Neural crest cell (in vitro differentiated cells): ENCODE results near the gene MMAA. TPM values are rescaled to one million over a fixed set of nuclear protein-coding genes. Genes with fewer than 3 reads are reported as not detected.
"Not testable (repeated sequence)": the region's sequence is repeated elsewhere in the genome, so short reads cannot be mapped to it uniquely, and the experiment has no call there.

Experiments
- DNase-seq: peaks from one replicate; pipeline ENCODE4 v3.0.0; 2021; ENCODE audit warnings: low read depth, mixed read lengths, low spot score
- H3K27ac Mint-ChIP-seq: one replicate; pipeline ENCODE4 v1.8.0; 2021; ENCODE audit warnings: mild to moderate bottlenecking, mixed read lengths; ENCODE audit not compliant: unreplicated experiment
- H3K27me3 Mint-ChIP-seq: 2 replicates; pipeline ENCODE4 v1.8.0; 2021; ENCODE audit warnings: low read depth, mild to moderate bottlenecking, mixed read lengths
- H3K36me3 Mint-ChIP-seq: 2 replicates; pipeline ENCODE4 v1.8.0; 2021; ENCODE audit warnings: low read depth, mild to moderate bottlenecking, mixed read lengths
- H3K4me1 Mint-ChIP-seq: 2 replicates; pipeline ENCODE4 v1.8.0; 2021; ENCODE audit warnings: mixed read lengths
- H3K4me3 Mint-ChIP-seq: one replicate; pipeline ENCODE4 v1.8.0; 2021; ENCODE audit warnings: mild to moderate bottlenecking, mixed read lengths
- H3K9me3 Mint-ChIP-seq: 2 replicates; pipeline ENCODE4 v1.8.0; 2021; ENCODE audit warnings: mixed read lengths
- CTCF ChIP-seq: fragments of 200-600 bp; sonication (generic); conservative IDR thresholded peaks from 2 replicates; pipeline ENCODE4 v1.5.0; 2021; ENCODE audit warnings: antibody characterized with exemption, mild to moderate bottlenecking
- long read RNA-seq: library from polyadenylated mRNA; unstranded; transcript quantifications from one replicate; pipeline ENCODE4 v2.0.0, GENCODE V29; 2020
- total RNA-seq: library from RNA; stranded (reverse); gene quantifications from 2 replicates; pipeline ENCODE4 v1.2.1, GENCODE V29; 2021

Gene MMAA
- 4.9 and 5.8 TPM in 2 replicates for total RNA-seq
- long read RNA-seq, partial matches to known transcripts: 1 of 2 reads
- long read RNA-seq, other reads (novel, unspliced or antisense): 1 of 2 reads

- Mint-ChIP-seq H3K4me1 (peaks cover 28% of the 10 kb centered on the region), H3K9me3 (peaks cover 4% of the 10 kb centered on the region), H3K27ac (peak within 1 kb of the TSS; percentile 96), H3K27me3 (peaks cover 3% of the 10 kb centered on the region), H3K4me3 (peak within 1 kb of the TSS; percentile 95), H3K36me3 (peaks cover 13% of the 10 kb centered on the region)
- DNase-seq: peak; percentile 91
- TF ChIP-seq CTCF: peak; percentile 80
Measured at GRCh38 chr4:145618932-145619638, at the start of gene MMAA. TSS of gene MMAA (plus strand) at chr4:145619385. CDS start at chr4:145639140, 19,755 bp downstream.

GRCh38 chr4:145574546-145574945 is 44.6 kb upstream of the MMAA start:
- H3K4me1 Mint-ChIP-seq, H3K27ac Mint-ChIP-seq, DNase-seq, H3K4me3 Mint-ChIP-seq, H3K27me3 Mint-ChIP-seq, H3K36me3 Mint-ChIP-seq: not testable (repeated sequence)
- H3K9me3 Mint-ChIP-seq: peaks cover 20% of the 10 kb centered on the region

- Mint-ChIP-seq H3K9me3 (peaks cover 9% of the 10 kb centered on the region), H3K36me3 (peaks cover 3% of the 10 kb centered on the region), H3K27ac (no peak overlapping the region), H3K4me3 (no peak overlapping the region), H3K27me3 (peaks cover 4% of the 10 kb centered on the region), H3K4me1 (no peaks in the 10 kb centered on the region)
- no peak for TF ChIP-seq CTCF
- DNase-seq: no peak
Measured at GRCh38 chr4:145580906-145581305, 38.3 kb upstream of the MMAA start.

GRCh38 chr4:145583191-145584055 is 35.8 kb upstream of the MMAA start:
- peaks cover 10% of the 10 kb centered on the region for H3K27me3 Mint-ChIP-seq
- H3K36me3 Mint-ChIP-seq: peaks cover 3% of the 10 kb centered on the region
- no peak overlapping the region for H3K4me3 Mint-ChIP-seq
- DNase-seq: no peak
- H3K27ac Mint-ChIP-seq: no peak overlapping the region
- H3K4me1 Mint-ChIP-seq: no peaks in the 10 kb centered on the region
- no peak for TF ChIP-seq CTCF
- H3K9me3 Mint-ChIP-seq: peaks cover 9% of the 10 kb centered on the region

GRCh38 chr4:145587088-145587754 is 32.0 kb upstream of the MMAA start:
- Mint-ChIP-seq H3K27ac (no peak overlapping the region), H3K27me3 (peaks cover 8% of the 10 kb centered on the region), H3K36me3 (no peaks in the 10 kb centered on the region), H3K4me3 (no peak overlapping the region), H3K4me1 (no peaks in the 10 kb centered on the region), H3K9me3 (peaks cover 7% of the 10 kb centered on the region)
- DNase-seq: no peak
- no peak for TF ChIP-seq CTCF

GRCh38 chr4:145589381-145589780 is 29.8 kb upstream of the MMAA start:
- not testable (repeated sequence) for DNase-seq, H3K9me3 Mint-ChIP-seq, H3K4me1 Mint-ChIP-seq, H3K36me3 Mint-ChIP-seq, H3K4me3 Mint-ChIP-seq, H3K27me3 Mint-ChIP-seq, H3K27ac Mint-ChIP-seq
